Measurements from ENCODE around the gene STRIP2. TPM values are rescaled to one million over a fixed set of nuclear protein-coding genes. Genes with fewer than 3 reads are reported as not detected.

The STRIP2 gene
- total RNA-seq, 1 experiment from 2014 or later, result 6.5 TPM

GRCh38 chr7:129434675-129435318, 565 bp downstream of the STRIP2 start:
- Mint-ChIP-seq H3K9me3 (no peaks in the 10 kb centered on the region), H3K27me3 (ENCODE audit: low read depth) (peaks cover 31% of the 10 kb centered on the region), H3K4me1 (peaks cover 23% of the 10 kb centered on the region), H3K27ac (peak overlapping the region; percentile 36; the same call in 1 of the 2 replicates), H3K4me3 (peak overlapping the region; percentile 86), H3K36me3 (no peaks in the 10 kb centered on the region)
- ChIA-PET CTCF (interaction anchor here (0.6 to 2.8 kb wide), 30 partner anchors 9 to 576 kb away, joined by 3 to 36 read pairs (median 5); partner anchors contain the start of gene AHCYL2), POLR2A (interaction anchor here (1.0 to 1.8 kb wide), 4 partner anchors 31 to 210 kb away, joined by 3 to 5 read pairs (median 4); partner anchors contain the start of gene AHCYL2)
- ATAC-seq, result peak; percentile 61
- peak; percentile 42 for DNase-seq (ENCODE audit: low spot score)
- no peak for TF ChIP-seq NR3C1 (CRISPR knock-in tag; conservative IDR thresholded peaks at IDR 0.05; ENCODE audit: low read depth)
- TF ChIP-seq FOXP1 (CRISPR knock-in tag; IDR thresholded peaks at IDR 0.05; ENCODE audit: borderline replicate concordance), result no peak
- no peak for TF ChIP-seq ZMAT4 (CRISPR knock-in tag; IDR thresholded peaks at IDR 0.05)
- TF ChIP-seq MYBL2 (CRISPR knock-in tag; IDR thresholded peaks at IDR 0.05), result peak; percentile 27; the same call in 1 of the 2 replicates
- no peak for TF ChIP-seq EMX1 (CRISPR knock-in tag; IDR thresholded peaks at IDR 0.05)
- no peak for TF ChIP-seq CDX4 (CRISPR knock-in tag; IDR thresholded peaks at IDR 0.05; ENCODE audit: borderline replicate concordance)
- TF ChIP-seq ZBTB43 (CRISPR knock-in tag; IDR thresholded peaks at IDR 0.05), result no peak
- no peak for TF ChIP-seq OVOL2 (CRISPR knock-in tag; IDR thresholded peaks at IDR 0.05; ENCODE audit: borderline replicate concordance)
- no peak for TF ChIP-seq IRF1 (CRISPR knock-in tag; IDR thresholded peaks at IDR 0.05)
- no peak for TF ChIP-seq ZNF532 (CRISPR knock-in tag; IDR thresholded peaks at IDR 0.05; ENCODE audit: borderline replicate concordance)
- TF ChIP-seq MLX (CRISPR knock-in tag; IDR thresholded peaks at IDR 0.05), result no peak
- no peak for TF ChIP-seq ZNF671 (CRISPR knock-in tag; IDR thresholded peaks at IDR 0.05)
- no peak for TF ChIP-seq PRRX2 (CRISPR knock-in tag; IDR thresholded peaks at IDR 0.05)
- TF ChIP-seq FOXK1 (CRISPR knock-in tag; IDR thresholded peaks at IDR 0.05), result no peak
- TF ChIP-seq HMGXB4 (CRISPR knock-in tag; IDR thresholded peaks at IDR 0.05), result peak; percentile 90
- TF ChIP-seq E2F5 (CRISPR knock-in tag; IDR thresholded peaks at IDR 0.05), result 0 out of 2 replicates have a peak, but pooled peaks have one; percentile 4
- no peak for TF ChIP-seq TEAD4 (CRISPR knock-in tag; IDR thresholded peaks at IDR 0.05)
- TF ChIP-seq TEAD1 (CRISPR knock-in tag; IDR thresholded peaks at IDR 0.05), result no peak
- no peak for TF ChIP-seq CTCF (IDR thresholded peaks at IDR 0.05)
- TF ChIP-seq JUN (CRISPR knock-in tag; IDR thresholded peaks at IDR 0.05), result no peak
- TF ChIP-seq ZNF423 (CRISPR knock-in tag; IDR thresholded peaks at IDR 0.05), result no peak
- TF ChIP-seq JAZF1 (CRISPR knock-in tag; IDR thresholded peaks at IDR 0.05), result no peak
- peak; percentile 79; the same call in 1 of the 2 replicates for TF ChIP-seq ZNF232 (CRISPR knock-in tag; IDR thresholded peaks at IDR 0.05)
- TF ChIP-seq SMAD4 (CRISPR knock-in tag; IDR thresholded peaks at IDR 0.05), result no peak
- TF ChIP-seq CREB1 (CRISPR knock-in tag; IDR thresholded peaks at IDR 0.05), result no peak
- TF ChIP-seq ZNF121 (CRISPR knock-in tag; IDR thresholded peaks at IDR 0.05), result no peak

All from WTC11 (cell line).